Hematopoietic multipotent progenitor cell treated with erythropoietin and hydrocortisone succinate and interleukin-3 and kit ligand, for 4 days (in vitro differentiated cells): ENCODE data around the gene ZKSCAN8.
A peak's percentile ranks its signal among the peaks of the same experiment; 100 is the strongest.
"Not testable (repeated sequence)": the region's sequence is repeated elsewhere in the genome, so short reads cannot be mapped to it uniquely, and the experiment has no call there.

Experiments
- DNase-seq: peaks from one replicate; pipeline ENCODE4 v3.0.0-alpha.2; 2015

ZKSCAN8 gene

DNA sequence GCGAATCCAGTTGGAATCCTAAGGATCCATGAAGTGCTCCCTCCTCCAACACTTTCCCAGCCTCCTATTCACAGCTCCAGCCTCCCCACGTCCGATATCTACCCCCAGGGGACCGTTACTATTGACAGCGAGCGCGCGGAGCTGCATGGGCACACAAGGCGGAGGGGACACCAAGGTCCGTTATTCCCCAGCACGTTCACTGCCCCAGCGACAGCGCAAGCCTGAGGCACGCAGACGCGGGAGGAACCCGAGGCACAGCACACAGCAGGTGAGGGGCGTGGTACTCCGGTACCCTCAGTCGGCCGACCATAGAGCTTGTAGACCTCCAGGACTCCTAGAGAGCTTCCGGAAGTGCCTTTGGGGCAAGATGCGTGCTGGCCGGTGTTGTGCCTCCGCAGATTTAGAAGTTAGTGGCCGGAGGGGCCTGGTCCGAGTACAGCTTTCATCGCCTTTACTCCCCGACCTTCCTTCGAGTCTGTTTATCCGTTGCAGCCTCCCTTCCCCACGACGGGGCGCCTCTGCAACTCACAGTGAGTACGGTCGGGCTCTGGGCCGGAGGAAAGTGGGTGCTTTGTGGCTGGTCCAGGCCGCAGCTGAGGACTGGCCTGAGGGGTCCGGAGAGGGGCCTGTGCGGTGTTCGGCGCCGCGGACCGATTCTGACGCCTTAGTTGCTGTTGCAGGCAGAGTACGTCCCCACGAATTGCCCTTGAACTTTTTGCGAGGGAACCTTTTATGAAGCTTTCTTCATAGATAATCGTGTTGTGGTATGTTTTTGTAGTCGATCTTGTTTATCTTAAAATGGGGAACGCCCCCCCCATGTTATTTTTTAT, at the start of gene ZKSCAN8:
TSS of gene ZKSCAN8 (plus strand) at position 384 of the 830 bp plus-strand sequence. CDS start 6,525 bp downstream, outside the sequence.
- peak; percentile 96 for DNase-seq

DNA sequence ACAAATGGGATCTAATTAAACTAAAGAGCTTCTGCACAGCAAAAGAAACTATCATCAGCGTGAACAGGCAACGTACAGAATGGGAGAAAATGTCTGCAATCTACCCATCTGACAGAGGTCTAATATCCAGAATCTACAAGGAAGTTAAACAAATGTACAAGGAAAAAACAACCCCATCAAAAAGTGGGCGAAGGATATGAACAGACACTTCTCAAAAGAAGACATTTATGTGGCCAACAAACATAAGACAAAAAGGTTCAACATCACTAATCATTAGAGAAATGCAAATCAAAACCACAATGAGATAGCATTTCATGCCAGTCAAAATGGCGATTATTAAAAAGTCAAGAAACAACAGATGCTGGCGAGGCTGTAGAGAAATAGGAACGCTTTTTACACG, 39.5 kb upstream of the ZKSCAN8 start:
- not testable (repeated sequence) for DNase-seq

DNA sequence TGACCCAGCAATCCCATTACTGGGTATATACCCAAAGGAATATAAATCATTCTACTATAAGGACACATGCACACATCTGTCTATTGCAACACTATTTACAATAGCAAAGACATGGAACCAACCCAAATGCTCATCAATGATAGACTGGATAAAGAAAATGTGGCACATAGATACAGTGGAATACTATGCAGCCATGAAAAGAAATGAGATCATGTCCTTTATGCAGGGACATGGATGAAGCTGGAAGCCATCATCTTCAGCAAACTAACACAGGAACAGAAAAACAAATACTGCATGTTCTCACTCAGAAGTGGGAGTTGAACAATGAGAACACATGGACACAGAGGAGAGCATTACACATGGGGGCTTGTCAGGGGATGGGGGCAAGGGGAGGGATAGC, 39.0 kb upstream of the ZKSCAN8 start:
- not testable (repeated sequence) for DNase-seq

DNA sequence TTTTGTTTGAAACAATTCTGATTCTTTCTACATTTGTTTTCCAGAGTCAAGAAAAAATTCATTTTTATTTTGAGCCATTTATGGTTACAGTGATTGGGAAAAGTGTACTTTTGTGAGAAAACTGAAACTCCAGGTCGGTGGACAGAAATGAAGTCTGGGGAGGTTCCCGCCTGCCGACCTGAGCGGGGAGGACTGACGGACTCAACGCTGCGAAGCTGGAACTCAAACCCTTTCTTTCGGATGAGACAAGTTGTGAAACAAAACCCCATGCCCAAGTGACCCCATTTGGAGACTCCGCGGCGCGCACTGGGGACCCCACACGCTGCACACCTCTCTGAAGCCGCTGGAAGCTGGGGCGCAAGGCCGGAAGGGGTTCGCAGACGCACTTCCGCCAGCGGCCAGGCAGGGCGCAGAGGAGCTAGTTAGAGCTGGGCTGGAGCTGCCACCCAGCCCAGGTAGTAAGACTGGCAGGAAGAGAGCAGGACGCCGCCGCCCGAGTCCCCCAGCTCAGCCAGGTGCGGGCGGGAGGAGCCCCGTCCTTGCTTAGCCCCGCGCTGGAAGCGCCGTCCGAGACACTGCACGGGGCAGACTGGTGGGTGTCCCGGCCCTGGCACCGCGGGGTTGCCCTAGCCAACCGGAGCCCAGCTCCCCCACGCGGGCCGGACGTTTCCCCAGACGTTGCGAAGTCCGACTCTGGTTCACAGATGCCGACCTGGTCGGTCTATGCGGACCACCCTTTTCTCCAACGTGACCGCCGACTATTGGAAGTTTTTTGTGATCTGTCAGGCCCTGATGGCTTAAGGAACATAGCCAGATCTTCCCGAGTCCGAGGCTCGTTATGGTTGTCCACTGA, 37.1 kb upstream of the ZKSCAN8 start:
- peak; percentile 95 for DNase-seq

DNA sequence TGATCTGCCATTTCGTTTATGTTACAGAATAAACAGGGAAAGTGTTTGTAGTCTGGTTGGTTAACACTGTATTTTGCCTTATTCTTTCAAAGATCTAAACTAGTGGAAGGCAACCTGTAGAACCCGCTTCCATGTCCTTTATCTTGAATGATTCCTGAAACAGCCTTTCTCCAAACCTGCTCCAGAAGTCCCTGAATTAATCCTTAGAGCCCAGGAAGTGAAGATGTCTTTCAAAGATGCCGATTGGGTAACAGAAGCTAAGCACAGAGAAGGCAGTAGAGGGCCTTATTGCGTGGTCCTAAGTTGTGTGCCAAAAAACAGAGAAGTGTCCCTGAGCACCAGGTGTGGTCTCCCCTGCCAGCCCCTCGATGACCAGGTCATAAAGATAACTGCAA, 36.4 kb upstream of the ZKSCAN8 start:
- DNase-seq = peak; percentile 62

DNA sequence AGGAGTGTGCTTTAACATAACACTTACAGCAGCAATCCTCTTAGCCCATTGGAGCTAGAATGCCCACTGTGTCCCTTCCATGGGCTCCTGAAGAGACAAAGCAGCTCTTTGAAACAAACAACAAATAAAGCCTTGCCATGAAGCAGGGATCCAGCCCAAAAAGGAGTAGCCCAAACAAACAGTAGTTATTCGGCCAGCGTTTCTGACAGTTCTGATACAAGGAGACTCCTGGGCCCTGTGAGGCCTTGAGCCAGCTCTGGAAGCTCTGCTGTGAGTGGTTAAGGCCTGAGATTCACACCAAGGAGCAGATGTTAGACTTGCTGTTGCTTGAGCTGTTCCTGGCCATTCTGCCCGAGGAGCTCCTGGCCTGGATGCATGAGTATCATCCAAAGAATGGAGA, 34.2 kb upstream of the ZKSCAN8 start:
- DNase-seq = no peak

DNA sequence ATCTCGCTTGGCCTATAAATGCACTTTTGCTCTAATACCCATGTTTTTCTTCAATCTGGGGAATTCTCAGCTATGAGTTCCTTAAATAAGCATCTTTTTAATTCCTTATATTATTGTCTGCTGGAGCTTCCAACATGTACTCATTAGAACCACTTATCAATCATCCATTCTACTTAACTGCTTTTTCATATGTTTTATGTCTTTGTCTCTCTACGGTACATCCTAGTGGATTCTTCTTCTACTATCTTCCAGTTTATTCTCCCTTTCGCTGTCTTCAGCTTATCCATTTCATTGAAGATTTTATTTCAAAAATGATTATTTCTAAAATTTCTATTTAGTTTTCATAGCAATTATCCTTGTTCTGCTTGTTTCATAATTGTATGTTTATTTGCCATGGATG, 29.7 kb upstream of the ZKSCAN8 start:
- no peak for DNase-seq

DNA sequence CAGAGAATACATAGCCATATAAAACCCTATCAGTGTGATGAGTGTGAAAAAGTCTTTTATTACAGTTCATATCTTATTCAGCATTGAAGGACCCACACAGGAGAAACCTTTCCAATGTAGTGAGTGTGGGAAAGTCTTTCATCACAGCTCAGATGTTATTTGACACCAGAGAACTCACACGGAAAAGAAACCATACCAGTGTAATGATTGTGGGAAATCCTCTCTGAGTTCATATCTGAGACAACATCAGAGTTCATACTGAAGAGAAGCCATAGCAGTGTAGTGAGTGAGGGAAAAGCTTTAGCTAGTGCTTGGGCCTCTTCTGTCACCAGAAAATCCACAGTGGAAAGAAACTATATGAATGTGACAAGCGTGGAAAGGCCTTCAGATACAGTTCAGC, 25.9 kb upstream of the ZKSCAN8 start:
- DNase-seq = no peak

DNA sequence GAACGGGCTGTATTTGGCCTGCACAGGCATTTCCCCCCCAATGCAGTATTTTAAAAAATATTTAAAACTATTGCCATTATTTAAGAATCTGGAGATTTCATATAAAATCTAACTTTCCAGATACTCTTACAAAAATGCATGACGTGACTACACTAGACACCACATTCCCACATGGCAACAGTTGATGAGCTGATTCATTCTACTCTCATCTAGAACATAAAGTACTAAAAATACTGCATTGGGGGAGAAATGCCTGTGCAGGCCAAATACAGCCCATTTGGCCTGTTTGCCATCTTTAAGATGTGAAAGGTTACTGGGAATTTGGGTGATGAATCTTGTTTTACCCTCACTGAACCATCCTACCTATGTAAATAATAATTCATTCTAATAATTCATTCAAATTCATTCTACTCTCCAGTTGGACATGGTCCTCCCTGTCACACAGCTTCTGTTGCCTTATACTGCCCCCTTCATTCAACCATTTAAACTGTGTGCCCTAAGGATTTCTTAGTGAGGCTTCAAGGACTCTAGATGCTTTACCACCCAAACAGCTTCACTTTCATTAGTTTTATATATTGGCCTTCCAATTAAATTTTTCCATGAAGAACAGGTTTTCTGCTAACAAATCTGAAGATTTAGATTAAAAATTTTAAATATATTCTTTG, 24.2 kb upstream of the ZKSCAN8 start:
- peak; percentile 46 for DNase-seq

DNA sequence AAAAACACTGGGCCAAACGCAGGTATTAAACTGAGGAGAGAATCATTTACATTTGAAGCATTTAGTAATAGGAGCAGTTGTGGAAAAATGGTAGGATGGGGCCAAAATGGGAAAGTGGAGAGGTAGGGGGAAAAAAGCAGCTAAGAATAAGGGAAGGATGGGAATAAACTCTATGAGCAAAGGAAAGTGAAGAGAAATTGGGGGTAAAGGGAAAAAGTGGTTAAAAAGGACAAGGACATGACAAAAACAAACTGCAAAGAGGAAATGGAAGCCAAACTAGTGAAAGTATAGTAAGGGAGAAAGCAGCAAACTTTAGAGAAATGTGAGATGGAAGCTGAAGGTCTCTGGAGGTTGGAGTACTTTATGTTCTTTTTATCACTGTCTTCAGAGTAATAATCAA, 23.5 kb upstream of the ZKSCAN8 start:
- DNase-seq = no peak

DNA sequence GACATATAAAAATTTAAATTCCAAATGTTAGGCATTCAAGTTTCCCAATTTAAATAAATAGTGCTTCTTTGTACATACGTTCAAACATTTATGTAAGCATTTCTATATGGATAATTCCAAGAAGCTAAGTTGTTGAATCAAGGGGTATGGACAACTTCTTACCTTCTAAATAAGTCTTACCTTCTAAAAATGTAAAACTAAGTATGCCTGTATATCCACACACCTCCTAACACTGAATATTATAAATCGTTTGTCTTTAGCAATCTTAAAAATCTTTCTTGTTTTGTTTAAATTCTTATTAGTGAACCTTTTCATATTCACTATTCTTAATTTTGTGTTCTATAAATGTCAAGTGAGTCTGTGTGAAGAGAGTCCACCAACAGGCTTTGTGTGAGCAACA, 19.8 kb upstream of the ZKSCAN8 start:
- DNase-seq = no peak

DNA sequence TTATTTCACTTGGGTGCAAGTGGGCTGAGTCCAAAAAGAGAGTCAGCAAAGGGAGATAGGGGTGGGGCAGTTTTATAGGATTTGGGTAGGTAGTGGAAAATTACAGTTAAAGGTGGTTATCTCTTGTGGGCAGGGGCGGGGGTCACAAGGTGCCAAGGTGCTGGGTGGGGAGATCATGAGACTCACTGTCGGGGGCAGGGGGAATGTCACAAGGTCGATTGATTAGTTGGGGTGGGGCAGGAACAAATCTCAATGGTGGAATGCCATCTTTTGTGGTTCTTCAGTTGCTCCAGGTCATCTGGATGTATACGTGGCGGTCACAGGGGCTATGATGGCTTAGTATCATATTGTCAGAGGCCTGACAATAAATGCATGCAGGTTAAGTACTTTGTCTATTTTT, 19.4 kb upstream of the ZKSCAN8 start:
- peak; percentile 82 for DNase-seq

DNA sequence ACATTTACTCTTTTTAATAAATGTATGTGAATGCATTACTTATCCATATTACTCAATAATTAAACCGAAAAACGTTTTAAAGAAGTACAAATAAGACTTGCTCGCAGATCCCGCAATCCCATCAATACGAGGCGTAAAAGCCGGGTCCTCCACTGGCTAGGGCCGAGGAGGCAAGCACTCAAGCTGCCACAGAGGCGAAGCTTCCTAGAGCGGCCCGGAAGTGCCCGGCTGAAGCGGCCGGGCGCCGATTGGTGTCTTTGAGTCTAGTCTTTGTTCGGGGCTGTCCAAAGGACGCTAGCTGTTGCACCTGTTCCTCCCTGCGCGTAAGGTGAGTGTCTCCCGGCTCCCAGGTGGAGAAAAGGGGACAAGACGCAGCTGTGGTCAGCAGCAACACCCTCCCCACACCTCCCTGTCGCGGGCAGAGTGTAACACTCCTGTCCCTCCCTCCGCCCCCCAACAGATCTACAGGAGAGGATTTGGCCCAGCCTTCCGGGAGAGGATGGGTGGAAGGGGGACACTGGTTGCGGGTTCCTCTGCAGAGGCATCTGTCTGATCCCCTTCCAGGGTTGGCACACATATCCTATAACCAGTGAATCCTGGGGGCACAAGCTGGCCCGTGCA, 17.2 kb upstream of the ZKSCAN8 start, which contains the start of gene ZSCAN16:
TSS of gene ZSCAN16 (plus strand) at position 260 of the 621 bp plus-strand sequence. CDS start 835 bp downstream, outside the sequence.
- DNase-seq = peak; percentile 95

DNA sequence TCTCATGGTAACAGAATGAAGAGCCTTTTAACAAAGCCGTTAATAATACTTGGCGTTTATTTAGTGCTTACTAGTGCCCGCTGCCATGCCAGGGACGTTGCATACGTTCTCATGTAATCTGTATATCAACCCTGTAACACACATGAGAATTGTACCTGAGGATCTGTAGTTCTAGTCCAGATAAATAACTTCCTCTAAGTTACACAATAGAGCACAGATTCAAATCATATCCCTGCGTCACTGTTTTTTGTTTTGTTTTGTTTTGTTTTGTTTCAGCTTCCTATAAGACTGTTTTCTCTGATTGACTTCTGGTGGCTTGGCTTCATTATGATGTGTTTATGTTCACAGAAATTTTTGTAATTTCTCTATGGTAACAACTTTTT, 16.7 kb upstream of the ZKSCAN8 start:
- DNase-seq = peak; percentile 31

DNA sequence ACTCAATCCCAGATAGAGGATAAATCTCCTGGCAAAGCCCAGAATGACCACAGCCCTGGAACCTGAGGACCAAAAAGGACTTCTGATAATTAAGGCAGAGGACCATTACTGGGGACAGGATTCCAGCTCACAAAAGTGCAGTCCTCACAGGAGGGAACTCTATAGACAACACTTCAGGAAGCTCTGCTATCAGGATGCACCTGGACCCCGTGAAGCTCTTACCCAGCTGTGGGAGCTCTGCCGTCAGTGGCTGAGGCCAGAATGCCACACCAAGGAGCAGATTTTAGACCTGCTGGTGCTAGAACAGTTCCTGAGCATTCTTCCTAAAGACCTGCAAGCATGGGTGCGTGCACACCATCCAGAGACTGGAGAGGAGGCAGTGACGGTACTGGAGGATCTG, 16.3 kb upstream of the ZKSCAN8 start:
- DNase-seq = no peak

DNA sequence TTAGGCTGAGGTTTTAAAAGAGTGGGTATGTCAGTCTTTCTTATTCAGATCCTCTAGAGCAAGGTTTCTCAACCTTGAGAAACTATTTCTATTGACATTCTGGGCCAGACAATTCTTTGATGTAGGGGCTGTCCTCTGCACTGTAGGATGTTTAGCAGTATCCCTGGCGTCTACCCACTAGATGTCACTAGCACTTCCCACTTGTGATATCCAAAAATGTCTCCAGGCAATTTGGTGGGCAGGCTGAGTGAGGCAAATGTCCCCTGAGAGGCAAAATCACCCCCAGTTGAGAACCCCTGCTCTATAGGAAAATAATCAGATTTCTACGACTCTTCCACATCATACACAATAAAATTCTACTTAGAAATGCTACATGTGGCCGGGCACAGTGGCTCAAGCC, 7.7 kb upstream of the ZKSCAN8 start:
- peak; percentile 83 for DNase-seq

DNA sequence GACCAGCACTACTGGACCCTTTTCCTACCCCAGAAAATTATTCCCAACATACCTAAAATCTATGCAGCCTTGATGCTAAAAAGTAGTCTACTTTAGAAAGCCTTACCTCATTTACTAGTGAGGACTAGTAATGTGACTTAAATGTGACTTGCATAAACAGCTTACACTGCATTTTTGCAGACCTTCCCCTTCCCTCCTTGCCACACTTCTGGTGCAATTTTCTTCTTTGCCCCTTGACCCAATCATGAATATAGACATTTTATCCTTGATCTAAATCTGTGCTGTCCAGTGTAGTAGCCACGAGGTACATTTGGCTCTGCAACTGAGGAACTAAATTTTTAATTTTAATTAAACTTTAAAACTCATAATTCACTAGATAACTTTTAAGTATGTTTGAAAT, 7.0 kb upstream of the ZKSCAN8 start:
- DNase-seq = peak; percentile 42

DNA sequence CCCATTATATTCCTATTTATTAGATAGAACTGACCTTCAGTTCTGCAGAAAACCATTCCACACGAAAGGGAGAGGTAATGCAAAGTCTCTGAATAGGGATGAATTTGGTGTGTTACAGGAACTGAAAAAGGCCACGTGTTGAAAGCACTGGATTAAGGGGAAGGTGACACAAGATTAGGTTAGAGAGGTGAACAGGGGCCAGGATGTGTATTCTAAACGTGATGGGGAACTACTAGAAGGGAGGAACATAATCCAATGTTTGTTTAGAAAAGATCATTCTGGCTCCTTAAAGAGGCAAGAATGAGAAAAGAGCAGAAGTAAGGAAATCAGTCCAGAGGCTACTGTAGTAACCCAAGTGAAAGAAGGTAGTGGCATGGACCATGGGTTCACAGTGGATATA, 6.3 kb upstream of the ZKSCAN8 start:
- DNase-seq = peak; percentile 40

DNA sequence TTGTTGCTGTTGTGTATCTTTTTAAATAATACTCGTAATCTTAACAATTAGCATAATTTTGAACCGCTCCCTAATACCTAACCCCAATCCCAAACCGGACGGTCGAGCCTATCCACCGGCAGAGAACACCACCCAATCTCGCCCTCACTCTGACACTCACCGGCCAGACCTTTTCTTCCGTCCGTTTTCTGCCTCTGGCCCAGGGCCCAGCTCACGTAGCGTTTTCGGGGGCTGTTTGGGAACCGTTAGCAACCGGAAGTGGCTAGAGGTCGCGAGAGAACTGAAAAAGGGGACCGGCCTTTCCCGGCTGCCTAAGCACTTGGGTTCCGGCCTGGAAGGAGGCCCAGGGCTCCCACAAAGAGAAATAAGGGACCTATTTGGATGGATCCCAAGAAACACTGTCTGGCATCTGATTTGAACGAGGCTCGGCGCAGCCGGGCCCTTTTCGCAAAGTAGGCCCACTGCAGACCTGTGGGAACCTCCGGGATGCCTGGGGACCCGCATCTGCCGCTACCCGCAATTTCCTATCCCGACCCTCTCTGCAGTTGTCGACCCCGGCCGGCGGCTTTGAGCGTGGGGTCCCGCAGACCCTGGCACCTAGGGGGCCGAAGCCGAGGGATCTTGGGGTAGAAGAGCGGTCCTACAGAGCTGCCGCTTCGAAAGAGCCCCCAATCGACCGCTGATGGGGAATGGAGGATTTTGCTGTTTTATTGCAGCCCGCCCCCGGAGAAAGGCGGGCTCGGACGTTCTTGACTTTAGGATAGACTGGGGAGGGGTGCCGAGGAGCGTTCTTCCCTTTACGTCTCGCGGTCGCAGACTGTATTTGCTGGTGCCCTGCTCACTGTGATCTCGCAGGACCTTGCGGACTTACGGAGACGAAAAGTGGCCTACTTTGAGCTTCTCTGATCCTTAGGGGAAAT, 4.8 kb upstream of the ZKSCAN8 start:
- peak; percentile 98 for DNase-seq

DNA sequence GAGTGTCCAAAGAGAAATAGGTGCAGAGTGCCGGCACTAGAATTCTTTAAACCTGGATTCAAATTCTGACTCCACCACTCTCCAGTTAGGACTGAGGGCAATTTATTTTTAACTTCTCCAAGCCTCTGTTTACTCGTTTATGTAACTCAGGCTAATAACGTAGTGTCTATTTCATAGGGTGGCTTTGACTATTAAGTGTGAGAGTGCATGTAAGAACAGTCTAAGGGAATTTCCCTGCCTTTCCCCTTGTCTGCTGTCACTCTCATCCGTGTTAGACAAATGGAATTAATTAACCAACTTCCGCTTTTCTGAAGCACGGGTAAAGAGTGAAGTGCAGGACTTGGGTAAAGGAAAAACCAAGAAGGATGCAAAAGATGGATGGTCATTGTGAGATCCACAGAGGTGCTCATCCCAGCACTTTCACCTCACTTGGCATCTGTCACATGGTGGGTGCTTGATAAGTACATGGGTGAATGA, 4.1 kb upstream of the ZKSCAN8 start:
- peak; percentile 81 for DNase-seq

DNA sequence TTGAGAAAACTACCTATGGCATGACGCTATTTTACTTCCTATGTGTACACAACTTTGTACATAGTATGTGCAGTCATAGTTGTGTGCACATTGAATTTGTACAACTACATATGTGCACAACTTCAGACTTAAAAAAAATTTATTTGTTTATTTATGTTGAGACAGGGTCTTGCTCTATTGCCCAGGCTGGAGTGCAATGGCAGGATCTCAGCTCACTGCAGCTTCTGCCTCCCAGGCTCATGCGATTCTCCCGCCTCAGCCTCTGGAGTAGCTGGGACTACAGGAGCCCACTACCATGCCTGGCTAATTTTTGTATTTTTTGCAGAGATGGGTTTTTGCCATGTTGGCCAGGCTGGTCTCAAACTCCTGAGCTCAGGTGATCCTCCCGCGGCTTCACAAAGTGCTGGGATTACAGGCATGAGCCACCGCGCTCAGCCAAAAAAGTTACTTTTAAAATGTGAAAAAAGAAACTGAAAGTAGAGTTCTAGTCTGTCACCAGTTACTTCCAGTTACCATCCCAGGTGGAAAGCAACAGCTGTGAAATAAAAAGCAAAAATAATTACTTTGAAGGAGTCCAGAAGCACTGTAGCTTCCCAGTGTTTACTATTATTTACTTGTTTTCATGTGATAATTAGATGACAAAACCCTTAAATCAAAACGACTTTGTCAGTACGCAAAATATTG, 1.7 kb upstream of the ZKSCAN8 start:
- no peak for DNase-seq
